ENCODE measurements around the gene SEC16A.

SEC16A gene

GRCh38 chr9:136404801-136405136 is 78.1 kb downstream of the SEC16A start:
- H2AFZ ChIP-seq (ENCODE audit: low read length): no peak overlapping the region
- WGBS, 2 donors (ENCODE audit: extremely low coverage in 2 of 2, insufficient read length in 2 of 2, insufficient replicate concordance in 1 of 2): no CpG with 5 or more reads among the region's 14 CpGs
- H2AK5ac ChIP-seq (ENCODE audit: low read depth, low read length): no peak overlapping the region
- no peak overlapping the region for H4K91ac ChIP-seq (ENCODE audit: low read depth, low read length, poor library complexity)
- H3K14ac ChIP-seq (ENCODE audit: low read length): no peak overlapping the region
- no peak overlapping the region for H2BK12ac ChIP-seq (ENCODE audit: low read length)
- no peak overlapping the region for H3K4me2 ChIP-seq (ENCODE audit: insufficient read depth, low read length, poor library complexity, severe bottlenecking)
- H3K4me1 ChIP-seq (ENCODE audit: control insufficient read depth in 2 of 2, insufficient read depth in 1 of 2, low read depth in 1 of 2, low read length in 2 of 2): peaks cover 10 to 11% of the 10 kb centered on the region in 2 donors
- no peak for DNase-seq (ENCODE audit: low spot score)
- no peak overlapping the region for H2BK15ac ChIP-seq (ENCODE audit: low read length)
- H3K9ac ChIP-seq (ENCODE audit: low read depth, low read length, poor library complexity): no peak overlapping the region
- peak overlapping the region in 1 of 2 donors; percentile 19 for H3K4me3 ChIP-seq (ENCODE audit: low read length in 2 of 2)
- no peak overlapping the region for H2BK5ac ChIP-seq (ENCODE audit: low read length)
- no peaks in the 10 kb centered on the region for H3K27me3 ChIP-seq (ENCODE audit: control insufficient read depth in 3 of 3, insufficient read depth in 3 of 3, low read depth in 1 of 3, low read length in 3 of 3)
- H3K79me1 ChIP-seq (ENCODE audit: low read depth, low read length): peaks cover 11% of the 10 kb centered on the region
- H2BK120ac ChIP-seq (ENCODE audit: low read depth, low read length): no peak overlapping the region
- no peak overlapping the region for H3K4ac ChIP-seq (ENCODE audit: low read length)
- no peaks in the 10 kb centered on the region for H3K9me3 ChIP-seq (replicated peaks in 1 of 2; ENCODE audit: control insufficient read depth in 2 of 2, insufficient read depth in 1 of 2, low read depth in 1 of 2, low read length in 2 of 2)
- H4K8ac ChIP-seq (ENCODE audit: low read depth, low read length): no peak overlapping the region
- H3K36me3 ChIP-seq (replicated peaks in 1 of 2; ENCODE audit: control insufficient read depth in 2 of 2, insufficient read depth in 2 of 2, low read length in 2 of 2): peaks cover 41 to 64% of the 10 kb centered on the region in 2 donors
- no peak overlapping the region for H3K27ac ChIP-seq (replicated peaks; ENCODE audit: low read length)
- no peak overlapping the region for H3K18ac ChIP-seq (ENCODE audit: low read length)
- no peak overlapping the region for H3K23ac ChIP-seq (ENCODE audit: low read depth, low read length, poor library complexity)

GRCh38 chr9:136403915-136404800 is 78.7 kb downstream of the SEC16A start:
- H3K27ac ChIP-seq (replicated peaks; ENCODE audit: low read length): no peak overlapping the region
- no peak overlapping the region for H2BK15ac ChIP-seq (ENCODE audit: low read length)
- no peak overlapping the region for H3K14ac ChIP-seq (ENCODE audit: low read length)
- H3K4ac ChIP-seq (ENCODE audit: low read length): no peak overlapping the region
- no peak overlapping the region for H3K4me2 ChIP-seq (ENCODE audit: insufficient read depth, low read length, poor library complexity, severe bottlenecking)
- peaks cover 41 to 64% of the 10 kb centered on the region in 2 donors for H3K36me3 ChIP-seq (replicated peaks in 1 of 2; ENCODE audit: control insufficient read depth in 2 of 2, insufficient read depth in 2 of 2, low read length in 2 of 2)
- peaks cover 7 to 10% of the 10 kb centered on the region in 2 donors for H3K4me1 ChIP-seq (ENCODE audit: control insufficient read depth in 2 of 2, insufficient read depth in 1 of 2, low read depth in 1 of 2, low read length in 2 of 2)
- no peak overlapping the region for H2AK5ac ChIP-seq (ENCODE audit: low read depth, low read length)
- no peak overlapping the region for H2BK12ac ChIP-seq (ENCODE audit: low read length)
- no peaks in the 10 kb centered on the region for H3K9me3 ChIP-seq (replicated peaks in 1 of 2; ENCODE audit: control insufficient read depth in 2 of 2, insufficient read depth in 1 of 2, low read depth in 1 of 2, low read length in 2 of 2)
- no peak overlapping the region for H2BK5ac ChIP-seq (ENCODE audit: low read length)
- DNase-seq (ENCODE audit: low spot score): no peak
- H3K18ac ChIP-seq (ENCODE audit: low read length): no peak overlapping the region
- no peak overlapping the region for H3K23ac ChIP-seq (ENCODE audit: low read depth, low read length, poor library complexity)
- peaks cover 15% of the 10 kb centered on the region for H3K79me1 ChIP-seq (ENCODE audit: low read depth, low read length)
- WGBS, 2 donors (ENCODE audit: extremely low coverage in 2 of 2, insufficient read length in 2 of 2, insufficient replicate concordance in 1 of 2): no CpG with 5 or more reads among the region's 32 CpGs
- no peak overlapping the region for H2BK120ac ChIP-seq (ENCODE audit: low read depth, low read length)
- peak overlapping the region; percentile 44 for H3K9ac ChIP-seq (ENCODE audit: low read depth, low read length, poor library complexity)
- H2AFZ ChIP-seq (ENCODE audit: low read length): no peak overlapping the region
- peak overlapping the region in 1 of 2 donors; percentile 19 for H3K4me3 ChIP-seq (ENCODE audit: low read length in 2 of 2)
- H4K91ac ChIP-seq (ENCODE audit: low read depth, low read length, poor library complexity): no peak overlapping the region
- H3K27me3 ChIP-seq (ENCODE audit: control insufficient read depth in 3 of 3, insufficient read depth in 3 of 3, low read depth in 1 of 3, low read length in 3 of 3): no peaks in the 10 kb centered on the region
- no peak overlapping the region for H4K8ac ChIP-seq (ENCODE audit: low read depth, low read length)

DNA sequence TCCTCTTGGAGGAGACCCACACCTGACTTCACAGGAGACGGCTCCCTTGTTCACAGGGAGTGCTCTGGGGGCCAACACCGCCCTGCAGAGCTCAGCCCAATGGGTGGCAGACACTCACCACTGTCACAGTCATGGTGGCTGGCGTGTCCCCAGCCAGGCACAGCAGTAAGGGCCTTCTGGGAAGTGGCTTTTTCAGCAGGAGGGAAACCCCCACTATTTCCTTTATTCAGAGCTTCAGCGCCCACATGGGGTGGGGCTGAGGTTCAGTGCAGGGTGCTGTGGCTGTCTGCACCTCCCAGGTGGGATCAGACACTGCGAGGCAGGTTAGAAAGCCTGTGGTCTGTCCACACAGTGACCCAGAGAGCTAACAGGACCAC is 79.3 kb downstream of the SEC16A start:
- peak overlapping the region; percentile 44 for H3K9ac ChIP-seq (ENCODE audit: low read depth, low read length, poor library complexity)
- H2BK120ac ChIP-seq (ENCODE audit: low read depth, low read length): no peak overlapping the region
- no peak overlapping the region for H3K4me2 ChIP-seq (ENCODE audit: insufficient read depth, low read length, poor library complexity, severe bottlenecking)
- peaks cover 15% of the 10 kb centered on the region for H3K79me1 ChIP-seq (ENCODE audit: low read depth, low read length)
- no peak overlapping the region for H3K18ac ChIP-seq (ENCODE audit: low read length)
- no peak overlapping the region for H2BK15ac ChIP-seq (ENCODE audit: low read length)
- H3K9me3 ChIP-seq (replicated peaks in 1 of 2; ENCODE audit: control insufficient read depth in 2 of 2, insufficient read depth in 1 of 2, low read depth in 1 of 2, low read length in 2 of 2): no peaks in the 10 kb centered on the region
- no peak overlapping the region for H3K14ac ChIP-seq (ENCODE audit: low read length)
- no peak overlapping the region for H2BK12ac ChIP-seq (ENCODE audit: low read length)
- H3K36me3 ChIP-seq (replicated peaks in 1 of 2; ENCODE audit: control insufficient read depth in 2 of 2, insufficient read depth in 2 of 2, low read length in 2 of 2): peaks cover 41 to 63% of the 10 kb centered on the region in 2 donors
- H4K91ac ChIP-seq (ENCODE audit: low read depth, low read length, poor library complexity): no peak overlapping the region
- no peak overlapping the region for H3K4ac ChIP-seq (ENCODE audit: low read length)
- H4K8ac ChIP-seq (ENCODE audit: low read depth, low read length): no peak overlapping the region
- no peak overlapping the region for H3K23ac ChIP-seq (ENCODE audit: low read depth, low read length, poor library complexity)
- no peak overlapping the region for H3K4me3 ChIP-seq (ENCODE audit: low read length in 2 of 2)
- no peaks in the 10 kb centered on the region for H3K27me3 ChIP-seq (ENCODE audit: control insufficient read depth in 3 of 3, insufficient read depth in 3 of 3, low read depth in 1 of 3, low read length in 3 of 3)
- H2AK5ac ChIP-seq (ENCODE audit: low read depth, low read length): no peak overlapping the region
- no peak overlapping the region for H2BK5ac ChIP-seq (ENCODE audit: low read length)
- H3K27ac ChIP-seq (replicated peaks; ENCODE audit: low read length): no peak overlapping the region
- peaks cover 8 to 15% of the 10 kb centered on the region in 2 donors for H3K4me1 ChIP-seq (ENCODE audit: control insufficient read depth in 2 of 2, insufficient read depth in 1 of 2, low read depth in 1 of 2, low read length in 2 of 2)
- no peak for DNase-seq (ENCODE audit: low spot score)
- no CpG with 5 or more reads among the region's 5 CpGs for WGBS, 2 donors (ENCODE audit: extremely low coverage in 2 of 2, insufficient read length in 2 of 2, insufficient replicate concordance in 1 of 2)
- no peak overlapping the region for H2AFZ ChIP-seq (ENCODE audit: low read length)

DNA sequence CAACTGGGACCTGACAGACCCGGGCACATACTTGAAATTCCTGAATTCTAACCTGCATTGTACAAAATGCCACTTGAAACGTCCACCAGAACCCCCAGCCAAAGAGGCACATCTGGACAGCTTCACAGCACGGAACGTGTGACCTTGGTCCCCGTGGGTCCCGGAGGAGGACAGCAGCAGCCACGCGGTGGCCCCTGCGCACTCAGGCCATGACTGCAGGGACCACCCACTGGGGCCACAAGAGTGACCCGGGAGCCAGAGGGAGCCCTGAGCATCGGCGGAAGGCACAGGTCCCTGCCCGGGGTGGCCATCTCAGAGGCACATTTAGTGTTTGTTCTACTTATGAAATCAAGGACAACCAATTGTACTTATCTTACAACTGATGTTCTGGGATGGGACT is 80.8 kb downstream of the SEC16A start:
- peak overlapping the region in 1 of 2 donors; percentile 52 for H3K4me3 ChIP-seq (ENCODE audit: low read length in 2 of 2)
- no peak overlapping the region for H3K27ac ChIP-seq (replicated peaks; ENCODE audit: low read length)
- H3K4ac ChIP-seq (ENCODE audit: low read length): no peak overlapping the region
- H2BK120ac ChIP-seq (ENCODE audit: low read depth, low read length): no peak overlapping the region
- no peak overlapping the region for H3K4me2 ChIP-seq (ENCODE audit: insufficient read depth, low read length, poor library complexity, severe bottlenecking)
- no peak overlapping the region for H4K91ac ChIP-seq (ENCODE audit: low read depth, low read length, poor library complexity)
- no peak overlapping the region for H2BK5ac ChIP-seq (ENCODE audit: low read length)
- H3K14ac ChIP-seq (ENCODE audit: low read length): no peak overlapping the region
- no CpG with 5 or more reads among the region's 13 CpGs for WGBS, 2 donors (ENCODE audit: extremely low coverage in 2 of 2, insufficient read length in 2 of 2, insufficient replicate concordance in 1 of 2)
- H3K9me3 ChIP-seq (replicated peaks in 1 of 2; ENCODE audit: control insufficient read depth in 2 of 2, insufficient read depth in 1 of 2, low read depth in 1 of 2, low read length in 2 of 2): no peaks in the 10 kb centered on the region
- H3K23ac ChIP-seq (ENCODE audit: low read depth, low read length, poor library complexity): no peak overlapping the region
- H3K18ac ChIP-seq (ENCODE audit: low read length): no peak overlapping the region
- peaks cover 19% of the 10 kb centered on the region for H3K79me1 ChIP-seq (ENCODE audit: low read depth, low read length)
- no peaks in the 10 kb centered on the region for H3K27me3 ChIP-seq (ENCODE audit: control insufficient read depth in 3 of 3, insufficient read depth in 3 of 3, low read depth in 1 of 3, low read length in 3 of 3)
- no peak overlapping the region for H2BK12ac ChIP-seq (ENCODE audit: low read length)
- peaks cover 8 to 15% of the 10 kb centered on the region in 2 donors for H3K4me1 ChIP-seq (ENCODE audit: control insufficient read depth in 2 of 2, insufficient read depth in 1 of 2, low read depth in 1 of 2, low read length in 2 of 2)
- no peak for DNase-seq (ENCODE audit: low spot score)
- peaks cover 44 to 65% of the 10 kb centered on the region in 2 donors for H3K36me3 ChIP-seq (replicated peaks in 1 of 2; ENCODE audit: control insufficient read depth in 2 of 2, insufficient read depth in 2 of 2, low read length in 2 of 2)
- H3K9ac ChIP-seq (ENCODE audit: low read depth, low read length, poor library complexity): no peak overlapping the region
- no peak overlapping the region for H4K8ac ChIP-seq (ENCODE audit: low read depth, low read length)
- no peak overlapping the region for H2BK15ac ChIP-seq (ENCODE audit: low read length)
- no peak overlapping the region for H2AK5ac ChIP-seq (ENCODE audit: low read depth, low read length)
- no peak overlapping the region for H2AFZ ChIP-seq (ENCODE audit: low read length)
